Neutrophil (primary cell): ENCODE measurements around the gene EIF2S1.

Experiments used
- H3K27ac ChIP-seq: fragments of 200-600 bp; sonication (generic); 2 replicates; pipeline ENCODE4 v1.5.1; 2016; ENCODE audit warnings: mild to moderate bottlenecking, moderate library complexity
- H3K27me3 ChIP-seq: fragments of 200-600 bp; sonication (generic); 2 replicates; pipeline ENCODE4 v1.6.0; 2016; ENCODE audit warnings: mild to moderate bottlenecking
- H3K36me3 ChIP-seq: fragments of 200-600 bp; sonication (generic); 2 replicates; pipeline ENCODE4 v1.5.1; 2017
- H3K4me1 ChIP-seq, 2 experiments: fragments of 200-600 bp in 1 of 2; sonication (generic) in 1 of 2; 1 replicate in 1 of 2; 2 replicates in 1 of 2; pipeline versions ENCODE4 v1.5.1 to v1.6.1; 2013 to 2016; ENCODE audit warnings: low read depth in 1 of 2, low read length in 1 of 2, mild to moderate bottlenecking in 1 of 2, moderate library complexity in 1 of 2; ENCODE audit not compliant: control insufficient read depth in 1 of 2, insufficient read depth in 1 of 2
- H3K4me3 ChIP-seq, 2 experiments: fragments of 200-600 bp in 1 of 2; sonication (generic) in 1 of 2; 1 replicate in 1 of 2; 2 replicates in 1 of 2; pipeline ENCODE4 v1.5.1; 2013 to 2016; ENCODE audit warnings: low read depth in 1 of 2, low read length in 1 of 2, mild to moderate bottlenecking in 1 of 2, moderate library complexity in 1 of 2
- H3K9me3 ChIP-seq: fragments of 200-600 bp; sonication (generic); 2 replicates; pipeline ENCODE4 v1.5.1; 2016
- CTCF ChIP-seq: fragments of 200-600 bp; sonication (generic); IDR thresholded peaks from 2 replicates; pipeline ENCODE4 v1.5.1; 2016; ENCODE audit warnings: antibody characterized with exemption

EIF2S1 gene

GRCh38 chr14:67395086-67395875 is 35.2 kb downstream of the EIF2S1 start:
- Histone ChIP-seq H3K9me3 (no peaks in the 10 kb centered on the region), H3K27ac (no peak overlapping the region)

GRCh38 chr14:67395876-67396189 is 35.7 kb downstream of the EIF2S1 start:
- Histone ChIP-seq H3K4me3 (no peak overlapping the region), H3K36me3 (no peaks in the 10 kb centered on the region), H3K9me3 (no peaks in the 10 kb centered on the region), H3K27ac (no peak overlapping the region), H3K4me1 (no peaks in the 10 kb centered on the region), H3K27me3 (peaks cover 20% of the 10 kb centered on the region)
- no peak for TF ChIP-seq CTCF

More at GRCh38 chr14:67395086-67395875, 35.2 kb downstream of the EIF2S1 start:
- Histone ChIP-seq H3K4me3 (no peak overlapping the region), H3K27me3 (peaks cover 18% of the 10 kb centered on the region), H3K4me1 (peaks cover 0 to under 1% of the 10 kb centered on the region in 2 experiments), H3K36me3 (no peaks in the 10 kb centered on the region)
- TF ChIP-seq CTCF: no peak

GRCh38 chr14:67396381-67396970 is 36.3 kb downstream of the EIF2S1 start:
- H3K36me3 ChIP-seq: no peaks in the 10 kb centered on the region
- no peak overlapping the region for H3K27ac ChIP-seq
- no peak for TF ChIP-seq CTCF
- H3K27me3 ChIP-seq: peaks cover 20% of the 10 kb centered on the region
- H3K9me3 ChIP-seq: no peaks in the 10 kb centered on the region
- H3K4me1 ChIP-seq: no peaks in the 10 kb centered on the region
- no peak overlapping the region for H3K4me3 ChIP-seq

- peaks cover 20% of the 10 kb centered on the region for H3K27me3 ChIP-seq
- no peaks in the 10 kb centered on the region for H3K9me3 ChIP-seq
- no peak for TF ChIP-seq CTCF
- H3K4me1 ChIP-seq: no peaks in the 10 kb centered on the region
- H3K27ac ChIP-seq: no peak overlapping the region
- H3K4me3 ChIP-seq: no peak overlapping the region
- H3K36me3 ChIP-seq: no peaks in the 10 kb centered on the region
Observed at GRCh38 chr14:67397536-67397935, 37.4 kb downstream of the EIF2S1 start.

- Histone ChIP-seq H3K9me3 (no peaks in the 10 kb centered on the region), H3K4me3 (no peak overlapping the region), H3K36me3 (no peaks in the 10 kb centered on the region), H3K4me1 (no peaks in the 10 kb centered on the region), H3K27me3 (peaks cover 29% of the 10 kb centered on the region), H3K27ac (no peak overlapping the region)
- TF ChIP-seq CTCF: no peak
Observed at GRCh38 chr14:67400434-67400833, 40.3 kb downstream of the EIF2S1 start.
